B cell (primary cell): ENCODE results near the gene CARD9. TPM values are rescaled to one million over a fixed set of nuclear protein-coding genes. Genes with fewer than 3 reads are reported as not detected.

Experiments used
- ATAC-seq: fragments of 200-7000 bp; cut with Tn5 transposase; one replicate; pipeline ENCODE4 v1.10.0; 2021; ENCODE audit warnings: low read depth, mild to moderate bottlenecking, moderate number of reproducible peaks, moderate library complexity
- CTCF ChIA-PET: fragments of 350-600 bp; sonication (Branson Sonifier 250); formaldehyde crosslinking; loops from one replicate; lab custom pipeline; 2021; ENCODE audit warnings: antibody characterized with exemption, inconsistent platforms; lab: Charles Lee
- POLR2A ChIA-PET: fragments of 350-600 bp; sonication (Branson Sonifier 250); formaldehyde crosslinking; loops from one replicate; lab custom pipeline; 2021; ENCODE audit warnings: antibody characterized with exemption; lab: Charles Lee
- DNase-seq: peaks from one replicate; pipeline ENCODE4 v3.0.0; 2013
- H2AFZ ChIP-seq: 2 replicates; pipeline ENCODE4 v1.6.1; 2012; ENCODE audit warnings: mild to moderate bottlenecking, low read depth, low read length; ENCODE audit not compliant: insufficient read depth, poor library complexity, severe bottlenecking
- H3K27ac ChIP-seq, 2 donors: 1 replicate in 1 of 2; 2 replicates in 1 of 2; pipeline ENCODE4 v1.5.1; 2012 to 2013; ENCODE audit warnings: low read length in 2 of 2, mild to moderate bottlenecking in 2 of 2, moderate library complexity in 1 of 2
- H3K27me3 ChIP-seq, 4 experiments: fragments of 200-600 bp in 1 of 4; sonication (generic) in 1 of 4; replicated peaks in 1 of 4; 1 replicate in 2 of 4; 2 replicates in 2 of 4; pipeline versions ENCODE4 v1.6.1 to v1.7.0; 2013 to 2016; ENCODE audit warnings: low read length in 3 of 4, mild to moderate bottlenecking in 2 of 4, mixed read lengths in 1 of 4, moderate library complexity in 1 of 4; ENCODE audit not compliant: insufficient read depth in 4 of 4, control insufficient read depth in 3 of 4; ENCODE audit errors: control extremely low read depth in 1 of 4
- H3K36me3 ChIP-seq, 2 experiments: replicated peaks in 1 of 2; 1 replicate in 1 of 2; 2 replicates in 1 of 2; pipeline versions ENCODE4 v1.6.1 to v1.7.1; 2013; ENCODE audit warnings: low read length in 1 of 2; ENCODE audit not compliant: insufficient read depth in 2 of 2, control insufficient read depth in 1 of 2; ENCODE audit errors: control extremely low read depth in 1 of 2, extremely low read depth in 1 of 2
- H3K4me1 ChIP-seq, 2 donors: fragments of 200-600 bp in 1 of 2; sonication (generic) in 1 of 2; 1 replicate in 1 of 2; 2 replicates in 1 of 2; pipeline versions ENCODE4 v1.5.1 to v1.6.1; 2013 to 2017; ENCODE audit warnings: low read length in 2 of 2; ENCODE audit not compliant: control insufficient read depth in 2 of 2, insufficient read depth in 2 of 2
- H3K4me2 ChIP-seq: replicated peaks from 2 replicates; pipeline ENCODE3; 2012; ENCODE audit warnings: mild to moderate bottlenecking, low read depth, low read length; ENCODE audit not compliant: poor library complexity, severe bottlenecking
- H3K4me3 ChIP-seq, 5 experiments: fragments of 200-600 bp in 1 of 5; sonication (generic) in 1 of 5; 1 replicate in 3 of 5; 2 replicates in 2 of 5; pipeline versions ENCODE4 v1.5.1 to v1.7.0; 2011 to 2016; ENCODE audit warnings: low read length in 4 of 5, mild to moderate bottlenecking in 4 of 5, low read depth in 2 of 5, control low read depth in 1 of 5, moderate library complexity in 1 of 5; ENCODE audit not compliant: insufficient read depth in 1 of 5; ENCODE audit errors: control extremely low read depth in 1 of 5, extremely low read depth in 1 of 5
- H3K79me2 ChIP-seq: fragments of 200-600 bp; sonication (generic); one replicate; pipeline ENCODE4 v1.6.0; 2016; ENCODE audit warnings: low read length; ENCODE audit not compliant: control insufficient read depth, insufficient read depth
- H3K9ac ChIP-seq: fragments of 200-600 bp; sonication (generic); 2 replicates; pipeline ENCODE4 v1.6.1; 2017; ENCODE audit warnings: mild to moderate bottlenecking, low read length, moderate library complexity
- H3K9me3 ChIP-seq, 3 donors: one replicate each; pipeline versions ENCODE4 v1.6.1 to v1.7.1; 2013; ENCODE audit warnings: low read length in 2 of 3; ENCODE audit not compliant: control insufficient read depth in 2 of 3, insufficient read depth in 1 of 3; ENCODE audit errors: control extremely low read depth in 1 of 3
- H4K20me1 ChIP-seq: 2 replicates; pipeline ENCODE4 v1.6.0; 2012; ENCODE audit warnings: mild to moderate bottlenecking, low read length; ENCODE audit not compliant: insufficient read depth, control insufficient read depth, poor library complexity, severe bottlenecking
- H3K27ac Mint-ChIP-seq: one replicate; pipeline ENCODE4 v1.8.0; 2021; ENCODE audit warnings: mixed read lengths
- H3K27me3 Mint-ChIP-seq: one replicate; pipeline ENCODE4 v1.8.0; 2021; ENCODE audit warnings: mixed read lengths
- H3K4me1 Mint-ChIP-seq: one replicate; pipeline ENCODE4 v1.8.0; 2021; ENCODE audit warnings: mixed read lengths
- H3K4me3 Mint-ChIP-seq: one replicate; pipeline ENCODE4 v1.8.0; 2021; ENCODE audit warnings: mixed read lengths
- H3K9me3 Mint-ChIP-seq: one replicate; pipeline ENCODE4 v1.8.0; 2022; ENCODE audit warnings: mixed read lengths; ENCODE audit not compliant: insufficient read depth
- EZH2 ChIP-seq: IDR thresholded peaks from 2 replicates; pipeline ENCODE4 v1.6.1; 2012; ENCODE audit warnings: borderline replicate concordance, low read depth, mild to moderate bottlenecking, moderate library complexity, low read length; ENCODE audit not compliant: insufficient read depth, poor library complexity, severe bottlenecking
- WGBS: methylation state at CpG from one replicate; pipeline ENCODE4 v1.1.5; 2013; ENCODE audit warnings: missing lambda C conversion rate; ENCODE audit not compliant: insufficient coverage; 5-methylcytosine and 5-hydroxymethylcytosine counted together
- intact Hi-C: fragments of 100-400 bp; cut with micrococcal nuclease; formaldehyde crosslinking; loops from one replicate; pipeline ENCODE4 v1.10.0; 2022
- polyA plus RNA-seq: library from polyadenylated mRNA; depleted of rRNA; stranded (reverse); fragments of >200 nt; gene quantifications from 2 replicates; pipeline ENCODE4 v1.2.3, GENCODE V29; 2012
- total RNA-seq, 2 donors: library from RNA; stranded (reverse); fragments of 120-200 nt in 1 of 2; gene quantifications; 1 replicate in 1 of 2; 2 replicates in 1 of 2; pipeline versions ENCODE4 v1.2.3 to v1.2.4, GENCODE V29; 2013 to 2022
- TF ChIP-seq, protein P1 (sequence below): fragments of 200-600 bp; IDR thresholded peaks from one replicate; pipeline ENCODE4 v1.8.0; 2022; ENCODE audit warnings: antibody characterized with exemption, mild to moderate bottlenecking

Gene CARD9
- total and polyA plus RNA-seq, 2 donors (not counting 1 experiment from before 2014, with no cell fraction given) = 0.57 to 1.1 TPM

DNA sequence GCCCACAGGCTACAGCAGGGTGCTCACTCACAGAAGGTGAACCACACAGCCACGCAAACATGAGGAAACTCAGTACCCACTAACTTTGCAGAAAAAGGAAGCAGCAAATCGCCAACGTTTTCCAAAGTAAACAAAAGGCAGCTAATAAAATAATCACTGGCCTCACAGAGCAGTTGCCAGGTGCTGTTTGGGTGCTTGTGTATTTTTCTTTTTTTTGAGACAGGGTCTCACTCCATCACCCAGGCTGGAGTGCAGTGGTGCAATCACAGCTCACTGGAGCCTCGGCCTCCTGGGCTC lies 22.7 kb upstream of the CARD9 start:
- 92% methylated on average over 2 of the region's 4 CpGs for WGBS
- no peak overlapping the region for H2AFZ ChIP-seq
- POLR2A ChIA-PET = no interaction called here

DNA sequence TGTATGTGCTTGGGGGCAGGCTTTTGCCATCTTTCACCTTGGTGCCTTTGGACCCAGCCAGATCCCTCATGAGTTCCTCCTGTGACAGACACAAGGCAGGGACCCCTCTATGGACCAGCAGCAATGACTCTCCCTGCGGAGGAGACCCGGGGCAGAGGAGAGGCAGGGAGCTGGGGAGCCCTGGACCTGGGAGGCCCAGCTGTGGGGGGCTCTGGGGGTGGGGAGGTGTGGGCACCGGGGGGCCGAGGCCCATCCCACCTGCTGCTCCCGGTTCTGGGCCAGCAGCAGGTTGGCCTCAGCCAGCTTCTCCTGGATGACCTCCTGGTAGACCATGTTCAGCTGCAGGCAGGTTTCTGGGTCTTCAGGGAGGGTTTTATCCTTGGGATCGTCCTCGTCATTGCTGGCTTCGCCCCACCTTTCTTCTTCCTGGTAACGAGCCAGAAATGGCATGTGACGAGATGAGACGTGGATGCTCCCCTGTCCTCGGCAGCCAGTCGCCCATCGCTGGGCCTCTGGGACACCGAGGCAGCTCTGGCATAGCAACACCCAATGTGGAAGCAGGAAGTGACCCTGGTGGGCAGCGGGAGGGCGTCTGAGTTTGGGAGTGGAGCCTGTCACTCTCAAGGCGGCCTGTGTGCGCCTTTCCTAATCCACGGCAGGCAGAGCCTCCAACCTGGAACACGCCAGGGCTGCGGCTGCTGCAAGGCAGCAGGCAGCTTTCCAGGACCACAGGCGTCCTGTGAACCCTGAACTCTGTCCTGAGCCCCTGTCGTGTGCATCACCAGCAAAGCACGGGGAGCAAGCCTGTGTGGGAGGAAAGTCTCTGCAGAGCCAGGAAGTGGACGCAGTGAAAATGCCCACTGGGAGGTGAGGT lies 22.1 kb upstream of the CARD9 start:
- intact Hi-C loops = no loop called here
- Histone ChIP-seq H3K27ac (no peak overlapping the region), H3K9me3 (no peaks in the 10 kb centered on the region), H3K9ac (no peak overlapping the region), H3K79me2 (peaks cover 38% of the 10 kb centered on the region), H4K20me1 (peaks cover 25% of the 10 kb centered on the region), H2AFZ (no peak overlapping the region), H3K4me3 (no peak overlapping the region), H3K36me3 (peaks cover 3 to 63% of the 10 kb centered on the region in 2 experiments), H3K4me2 (no peak overlapping the region), H3K27me3 (no peaks in the 10 kb centered on the region), H3K4me1 (peaks cover 14 to 15% of the 10 kb centered on the region in 2 donors)
- no peaks in the 10 kb centered on the region for H3K27me3 Mint-ChIP-seq
- CTCF ChIA-PET = interaction anchor here (1.3 kb wide), 1 partner anchor 32 kb away, joined by 6 read pairs; the partner anchor contains the start of gene DNLZ
- POLR2A ChIA-PET = no interaction called here
- H3K4me3 Mint-ChIP-seq = no peak overlapping the region
- H3K27ac Mint-ChIP-seq = no peak overlapping the region
- ATAC-seq (no peak), DNase-seq (no peak)
- H3K9me3 Mint-ChIP-seq = no peaks in the 10 kb centered on the region
- 97% methylated on average over 25 of the region's 26 CpGs for WGBS
- H3K4me1 Mint-ChIP-seq = peaks cover 14% of the 10 kb centered on the region
- TF ChIP-seq, protein P1, sequence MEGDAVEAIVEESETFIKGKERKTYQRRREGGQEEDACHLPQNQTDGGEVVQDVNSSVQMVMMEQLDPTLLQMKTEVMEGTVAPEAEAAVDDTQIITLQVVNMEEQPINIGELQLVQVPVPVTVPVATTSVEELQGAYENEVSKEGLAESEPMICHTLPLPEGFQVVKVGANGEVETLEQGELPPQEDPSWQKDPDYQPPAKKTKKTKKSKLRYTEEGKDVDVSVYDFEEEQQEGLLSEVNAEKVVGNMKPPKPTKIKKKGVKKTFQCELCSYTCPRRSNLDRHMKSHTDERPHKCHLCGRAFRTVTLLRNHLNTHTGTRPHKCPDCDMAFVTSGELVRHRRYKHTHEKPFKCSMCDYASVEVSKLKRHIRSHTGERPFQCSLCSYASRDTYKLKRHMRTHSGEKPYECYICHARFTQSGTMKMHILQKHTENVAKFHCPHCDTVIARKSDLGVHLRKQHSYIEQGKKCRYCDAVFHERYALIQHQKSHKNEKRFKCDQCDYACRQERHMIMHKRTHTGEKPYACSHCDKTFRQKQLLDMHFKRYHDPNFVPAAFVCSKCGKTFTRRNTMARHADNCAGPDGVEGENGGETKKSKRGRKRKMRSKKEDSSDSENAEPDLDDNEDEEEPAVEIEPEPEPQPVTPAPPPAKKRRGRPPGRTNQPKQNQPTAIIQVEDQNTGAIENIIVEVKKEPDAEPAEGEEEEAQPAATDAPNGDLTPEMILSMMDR = no peak
- TF ChIP-seq EZH2 = no peak

More for the DNA sequence above, 22.7 kb upstream of the CARD9 start:
- CTCF ChIA-PET = interaction anchor here (1.3 kb wide), 1 partner anchor 33 kb away, joined by 6 read pairs; the partner anchor contains the start of gene DNLZ
- H3K4me3 ChIP-seq = no peak overlapping the region
- H3K27ac ChIP-seq = no peak overlapping the region
- Mint-ChIP-seq H3K27me3 (no peaks in the 10 kb centered on the region), H3K27ac (no peak overlapping the region), H3K4me3 (no peak overlapping the region), H3K9me3 (no peaks in the 10 kb centered on the region), H3K4me1 (peaks cover 15% of the 10 kb centered on the region)
- peaks cover 44% of the 10 kb centered on the region for H3K79me2 ChIP-seq
- intact Hi-C loops = no loop called here
- no peaks in the 10 kb centered on the region for H3K27me3 ChIP-seq
- peaks cover 15 to 17% of the 10 kb centered on the region in 2 donors for H3K4me1 ChIP-seq
- H3K4me2 ChIP-seq = no peak overlapping the region
- no peak overlapping the region for H3K9ac ChIP-seq
- peaks cover 3 to 61% of the 10 kb centered on the region in 2 experiments for H3K36me3 ChIP-seq
- H4K20me1 ChIP-seq = peaks cover 25% of the 10 kb centered on the region
- TF ChIP-seq, protein P1 = no peak
- no peak for TF ChIP-seq EZH2
- ATAC-seq = no peak
- H3K9me3 ChIP-seq = no peaks in the 10 kb centered on the region
- DNase-seq = no peak
